SK-N-SH treated with all-trans-retinoic acid at 6 μM for 48 hours (cell line): ENCODE results near the gene ADCY1.

ENCODE experiments used
- ARNTL ChIP-seq: fragments of 450-650 bp; formaldehyde crosslinking; IDR thresholded peaks from 2 replicates; pipeline ENCODE4 v1.5.0; 2020; ENCODE audit warnings: low read depth, mild to moderate bottlenecking, moderate library complexity, borderline replicate concordance
- BACH2 ChIP-seq: fragments of 250-450 bp; sonication (Bioruptor Pico); IDR thresholded peaks from 2 replicates; pipeline ENCODE4 v1.9.0; 2021; ENCODE audit warnings: mild to moderate bottlenecking, borderline replicate concordance
- CREB5 ChIP-seq: fragments of 250-450 bp; sonication (Bioruptor Pico); IDR thresholded peaks from 2 replicates; pipeline ENCODE4 v1.5.1; 2020; ENCODE audit warnings: low read depth, mild to moderate bottlenecking, moderate library complexity
- CSRNP3 ChIP-seq: fragments of 250-450 bp; sonication (Bioruptor Pico); IDR thresholded peaks from 2 replicates; pipeline ENCODE4 v1.5.1; 2021; ENCODE audit warnings: mild to moderate bottlenecking, moderate library complexity
- GLIS3 ChIP-seq: fragments of 250-450 bp; sonication (Bioruptor Pico); IDR thresholded peaks from 2 replicates; pipeline ENCODE4 v1.5.0; 2020; ENCODE audit warnings: mild to moderate bottlenecking, moderate library complexity
- PATZ1 ChIP-seq: fragments of 250-450 bp; sonication (Bioruptor Pico); IDR thresholded peaks from 2 replicates; pipeline ENCODE4 v1.8.0; 2020; ENCODE audit warnings: mild to moderate bottlenecking, moderate library complexity, borderline replicate concordance
- SNAI2 ChIP-seq: fragments of 250-450 bp; sonication (Bioruptor Pico); IDR thresholded peaks from 2 replicates; pipeline ENCODE4 v1.5.0; 2020; ENCODE audit warnings: mild to moderate bottlenecking, moderate library complexity
- TCF4 ChIP-seq: fragments of 250-450 bp; sonication (Bioruptor Pico); IDR thresholded peaks from 2 replicates; pipeline ENCODE4 v1.8.0; 2021; ENCODE audit warnings: mild to moderate bottlenecking, moderate library complexity, borderline replicate concordance
- TOX ChIP-seq: fragments of 250-450 bp; sonication (Bioruptor Pico); IDR thresholded peaks from 2 replicates; pipeline ENCODE4 v1.8.0; 2021; ENCODE audit warnings: mild to moderate bottlenecking, moderate library complexity, borderline replicate concordance
- TSHZ2 ChIP-seq: fragments of 250-450 bp; sonication (Bioruptor Pico); IDR thresholded peaks from 2 replicates; pipeline ENCODE4 v1.5.0; 2020; ENCODE audit warnings: mild to moderate bottlenecking, moderate library complexity
- ZFP30 ChIP-seq: fragments of 450-650 bp; formaldehyde crosslinking; IDR thresholded peaks from 2 replicates; pipeline ENCODE4 v1.5.0; 2022; ENCODE audit warnings: mild to moderate bottlenecking, moderate library complexity
- ZNF70 ChIP-seq: fragments of 450-650 bp; formaldehyde crosslinking; IDR thresholded peaks from 2 replicates; pipeline ENCODE4 v1.5.0; 2020; ENCODE audit warnings: mild to moderate bottlenecking, moderate library complexity
- ZNF8 ChIP-seq: fragments of 450-650 bp; formaldehyde crosslinking; IDR thresholded peaks from 2 replicates; pipeline ENCODE4 v1.5.0; 2020; ENCODE audit warnings: mild to moderate bottlenecking, moderate library complexity

- TF ChIP-seq CREB5 (CRISPR knock-in tag) (no peak), ZNF8 (CRISPR knock-in tag) (no peak), GLIS3 (no peak), ZNF70 (CRISPR knock-in tag) (no peak), TSHZ2 (CRISPR knock-in tag) (no peak), BACH2 (CRISPR knock-in tag) (no peak), ZFP30 (CRISPR knock-in tag) (no peak), TCF4 (CRISPR knock-in tag) (no peak), PATZ1 (no peak), CSRNP3 (no peak), ARNTL (CRISPR knock-in tag) (no peak), TOX (CRISPR knock-in tag) (no peak), SNAI2 (CRISPR knock-in tag) (no peak)
Measured at GRCh38 chr7:45665172-45665571, 91.0 kb downstream of the ADCY1 start.
